Kasumi-1 (cell line): ENCODE data around the gene KRT26.
"Not testable (repeated sequence)": the region's sequence is repeated elsewhere in the genome, so short reads cannot be mapped to it uniquely, and the experiment has no call there.

Experiments used
- DNase-seq, 2 experiments: peaks; one replicate each; lab custom pipeline; 2025; lab: John Stamatoyannopoulos, UW

The KRT26 gene

GRCh38 chr17:40772101-40772500 is at the start of gene KRT26:
TSS of gene KRT26 (minus strand) at chr17:40772201. CDS start at chr17:40772113, 88 bp downstream.
- no peak for DNase-seq

- no peak for DNase-seq
Observed at GRCh38 chr17:40821536-40821935, 49.5 kb upstream of the KRT26 start.

- no peak for DNase-seq
Observed at GRCh38 chr17:40820228-40820838, 48.3 kb upstream of the KRT26 start.

GRCh38 chr17:40819528-40820125 is 47.6 kb upstream of the KRT26 start:
- no peak for DNase-seq

GRCh38 chr17:40818733-40819527 is 46.9 kb upstream of the KRT26 start:
- DNase-seq = peak; percentile 51 to 68

GRCh38 chr17:40818343-40818732 is 46.3 kb upstream of the KRT26 start:
- DNase-seq = no peak

- no peak for DNase-seq
Observed at GRCh38 chr17:40817103-40817682, 45.2 kb upstream of the KRT26 start.

- no peak for DNase-seq
Observed at GRCh38 chr17:40816569-40816968, 44.6 kb upstream of the KRT26 start.

- DNase-seq = no peak
Observed at GRCh38 chr17:40815381-40815780, 43.4 kb upstream of the KRT26 start.

- not testable (repeated sequence) for DNase-seq
Observed at GRCh38 chr17:40814657-40815056, 42.7 kb upstream of the KRT26 start.

GRCh38 chr17:40813804-40814203 is 41.8 kb upstream of the KRT26 start:
- no peak for DNase-seq

- DNase-seq = no peak
Observed at GRCh38 chr17:40812639-40813038, 40.6 kb upstream of the KRT26 start.

- no peak for DNase-seq
Observed at GRCh38 chr17:40810494-40810893, 38.5 kb upstream of the KRT26 start.

GRCh38 chr17:40809721-40810421 is 37.9 kb upstream of the KRT26 start:
- DNase-seq = no peak

GRCh38 chr17:40806131-40806530 is 34.1 kb upstream of the KRT26 start:
- DNase-seq = no peak

GRCh38 chr17:40803617-40804082 is 31.6 kb upstream of the KRT26 start:
- DNase-seq = peak; percentile 64 to 85

GRCh38 chr17:40801157-40801556 is 29.2 kb upstream of the KRT26 start:
- no peak for DNase-seq

GRCh38 chr17:40800381-40800780 is 28.4 kb upstream of the KRT26 start:
- DNase-seq = no peak

GRCh38 chr17:40799859-40800258 is 27.9 kb upstream of the KRT26 start, which contains the start of gene KRT28:
TSS of gene KRT28 (minus strand) at chr17:40799959. CDS start at chr17:40799893, 66 bp downstream.
- DNase-seq = no peak

GRCh38 chr17:40796846-40797245 is 24.8 kb upstream of the KRT26 start:
- no peak for DNase-seq

- no peak for DNase-seq
Observed at GRCh38 chr17:40795019-40795667, 23.1 kb upstream of the KRT26 start.
